Measurements from ENCODE around the gene G6PD. TPM values are rescaled to one million over a fixed set of nuclear protein-coding genes. Genes with fewer than 3 reads are reported as not detected.
"Not testable (repeated sequence)": the region's sequence is repeated elsewhere in the genome, so short reads cannot be mapped to it uniquely, and the experiment has no call there.

G6PD gene
- polyA plus RNA-seq, 3 donors from 2014 or later: 10.5 to 24.9 (median 12.1) TPM

GRCh38 chrX:154515090-154515965 lies 31.3 kb downstream of the G6PD start:
- H3K4me3 Mint-ChIP-seq: peak overlapping the region; percentile 73 to 93 (median 82)
- peaks cover 28 to 32% of the 10 kb centered on the region in 2 donors for H3K4me1 Mint-ChIP-seq
- peak overlapping the region; percentile 72 to 92 (median 82) for H3K27ac Mint-ChIP-seq
- H3K27me3 Mint-ChIP-seq (ENCODE audit: low read depth in 3 of 3): peaks cover 0 to 7% (median 4%) of the 10 kb centered on the region in 3 donors
- H3K9me3 Mint-ChIP-seq: peaks cover 0 to 2% (median 0%) of the 10 kb centered on the region in 6 donors
- H3K36me3 Mint-ChIP-seq: no peaks in the 10 kb centered on the region
- DNase-seq: peak; percentile 7 to 17 (median 13)

GRCh38 chrX:154513716-154514115 lies 32.9 kb downstream of the G6PD start:
- peaks cover 0 to 2% (median 0%) of the 10 kb centered on the region in 6 donors for H3K9me3 Mint-ChIP-seq
- DNase-seq: no peak
- H3K27ac Mint-ChIP-seq: peak overlapping the region in 5 of 6 donors; percentile 40 to 59 (median 56)
- peaks cover 28 to 32% of the 10 kb centered on the region in 2 donors for H3K4me1 Mint-ChIP-seq
- H3K4me3 Mint-ChIP-seq: peak overlapping the region in 3 of 5 donors; percentile 23 to 39 (median 33)
- H3K36me3 Mint-ChIP-seq: peaks cover 0 to 6% (median 5%) of the 10 kb centered on the region in 3 donors
- H3K27me3 Mint-ChIP-seq (ENCODE audit: low read depth in 3 of 3): peaks cover 2 to 7% (median 4%) of the 10 kb centered on the region in 3 donors

GRCh38 chrX:154512879-154513553 lies 33.6 kb downstream of the G6PD start:
- Mint-ChIP-seq H3K4me1 (peaks cover 28 to 32% of the 10 kb centered on the region in 2 donors), H3K36me3 (peaks cover 0 to 6% (median 5%) of the 10 kb centered on the region in 3 donors), H3K4me3 (peak overlapping the region in 1 of 5 donors; percentile 27), H3K9me3 (peaks cover 0 to 2% (median 0%) of the 10 kb centered on the region in 6 donors), H3K27me3 (ENCODE audit: low read depth in 3 of 3) (peaks cover 2 to 7% (median 4%) of the 10 kb centered on the region in 3 donors), H3K27ac (no peak overlapping the region)
- DNase-seq: no peak

- H3K4me3 Mint-ChIP-seq: no peak overlapping the region
- peaks cover 0 to 6% (median 5%) of the 10 kb centered on the region in 3 donors for H3K36me3 Mint-ChIP-seq
- peaks cover 27 to 29% of the 10 kb centered on the region in 2 donors for H3K4me1 Mint-ChIP-seq
- H3K9me3 Mint-ChIP-seq: peaks cover 0 to 2% (median 0%) of the 10 kb centered on the region in 6 donors
- H3K27me3 Mint-ChIP-seq (ENCODE audit: low read depth in 3 of 3): peaks cover 2 to 7% (median 4%) of the 10 kb centered on the region in 3 donors
- peak overlapping the region in 4 of 6 donors; percentile 34 to 67 (median 65) for H3K27ac Mint-ChIP-seq
- DNase-seq: no peak
Observed at GRCh38 chrX:154511761-154512160, 34.9 kb downstream of the G6PD start.

GRCh38 chrX:154509455-154509854 lies 37.2 kb downstream of the G6PD start:
- Mint-ChIP-seq H3K27ac (no peak overlapping the region), H3K4me3 (no peak overlapping the region)

GRCh38 chrX:154508384-154508745 lies 38.3 kb downstream of the G6PD start:
- H3K4me1 Mint-ChIP-seq: peaks cover 9 to 13% of the 10 kb centered on the region in 2 donors
- H3K27ac Mint-ChIP-seq: no peak overlapping the region
- peaks cover 2 to 5% (median 2%) of the 10 kb centered on the region in 3 donors for H3K27me3 Mint-ChIP-seq (ENCODE audit: low read depth in 3 of 3)
- no peak overlapping the region for H3K4me3 Mint-ChIP-seq
- DNase-seq: no peak
- H3K9me3 Mint-ChIP-seq: no peaks in the 10 kb centered on the region
- peaks cover 0 to 6% (median 5%) of the 10 kb centered on the region in 3 donors for H3K36me3 Mint-ChIP-seq

More at GRCh38 chrX:154509455-154509854, 37.2 kb downstream of the G6PD start:
- Mint-ChIP-seq H3K9me3 (peaks cover 0 to 2% (median 0%) of the 10 kb centered on the region in 6 donors), H3K27me3 (ENCODE audit: low read depth in 3 of 3) (peaks cover 2 to 5% (median 2%) of the 10 kb centered on the region in 3 donors), H3K4me1 (peaks cover 13 to 15% of the 10 kb centered on the region in 2 donors), H3K36me3 (peaks cover 0 to 6% (median 5%) of the 10 kb centered on the region in 3 donors)
- DNase-seq: no peak

- H3K9me3 Mint-ChIP-seq: no peaks in the 10 kb centered on the region
- no peak for DNase-seq
- H3K4me1 Mint-ChIP-seq: peaks cover 9 to 13% of the 10 kb centered on the region in 2 donors
- peaks cover 2 to 5% (median 4%) of the 10 kb centered on the region in 3 donors for H3K27me3 Mint-ChIP-seq (ENCODE audit: low read depth in 3 of 3)
- no peak overlapping the region for H3K27ac Mint-ChIP-seq
- peaks cover 0 to 6% (median 5%) of the 10 kb centered on the region in 3 donors for H3K36me3 Mint-ChIP-seq
- no peak overlapping the region for H3K4me3 Mint-ChIP-seq
Observed at GRCh38 chrX:154507673-154508383, 38.8 kb downstream of the G6PD start.

- Mint-ChIP-seq H3K4me1 (peaks cover 7 to 11% of the 10 kb centered on the region in 2 donors), H3K36me3 (peaks cover 0 to 6% (median 5%) of the 10 kb centered on the region in 3 donors), H3K4me3 (no peak overlapping the region), H3K27me3 (ENCODE audit: low read depth in 3 of 3) (peaks cover 2 to 5% (median 4%) of the 10 kb centered on the region in 3 donors), H3K27ac (no peak overlapping the region), H3K9me3 (no peaks in the 10 kb centered on the region)
- DNase-seq: no peak
Observed at GRCh38 chrX:154506483-154507332, 39.9 kb downstream of the G6PD start.

- Mint-ChIP-seq H3K27ac (no peak overlapping the region), H3K9me3 (no peaks in the 10 kb centered on the region), H3K4me1 (peaks cover 0 to 2% of the 10 kb centered on the region in 2 donors), H3K36me3 (peaks cover 0 to 6% (median 5%) of the 10 kb centered on the region in 3 donors), H3K4me3 (no peak overlapping the region), H3K27me3 (ENCODE audit: low read depth in 3 of 3) (peaks cover 2 to 5% (median 4%) of the 10 kb centered on the region in 3 donors)
- no peak for DNase-seq
Observed at GRCh38 chrX:154505734-154506133, 40.9 kb downstream of the G6PD start.

- no peaks in the 10 kb centered on the region for H3K9me3 Mint-ChIP-seq
- H3K27ac Mint-ChIP-seq: no peak overlapping the region
- peaks cover 1 to 7% (median 4%) of the 10 kb centered on the region in 3 donors for H3K27me3 Mint-ChIP-seq (ENCODE audit: low read depth in 3 of 3)
- H3K36me3 Mint-ChIP-seq: no peaks in the 10 kb centered on the region
- H3K4me3 Mint-ChIP-seq: no peak overlapping the region
- DNase-seq: no peak
- H3K4me1 Mint-ChIP-seq: no peaks in the 10 kb centered on the region
Observed at GRCh38 chrX:154502989-154503388, 43.7 kb downstream of the G6PD start.

GRCh38 chrX:154502098-154502497 lies 44.5 kb downstream of the G6PD start:
- no peak overlapping the region for H3K27ac Mint-ChIP-seq
- H3K4me1 Mint-ChIP-seq: no peaks in the 10 kb centered on the region
- DNase-seq: no peak
- no peaks in the 10 kb centered on the region for H3K36me3 Mint-ChIP-seq
- H3K4me3 Mint-ChIP-seq: no peak overlapping the region
- H3K9me3 Mint-ChIP-seq: no peaks in the 10 kb centered on the region
- H3K27me3 Mint-ChIP-seq (ENCODE audit: low read depth in 3 of 3): peaks cover 1 to 7% (median 4%) of the 10 kb centered on the region in 3 donors

- DNase-seq; H3K27me3 Mint-ChIP-seq (ENCODE audit: low read depth in 3 of 3); H3K27ac Mint-ChIP-seq; H3K4me1 Mint-ChIP-seq; H3K9me3 Mint-ChIP-seq; H3K4me3 Mint-ChIP-seq; H3K36me3 Mint-ChIP-seq: not testable (repeated sequence)
Observed at GRCh38 chrX:154501423-154501822, 45.2 kb downstream of the G6PD start.
